Anterior cingulate cortex (tissue), 58 donors: ENCODE results near the gene ZCCHC7.

Experiments used
- DNase-seq, 58 donors: peaks; one replicate each; lab custom pipeline; 2025; lab: John Stamatoyannopoulos, UW

Gene ZCCHC7

GRCh38 chr9:37243588-37244345, 123.4 kb downstream of the ZCCHC7 start:
- no peak for DNase-seq

GRCh38 chr9:37246826-37247225, 126.5 kb downstream of the ZCCHC7 start:
- no peak for DNase-seq

- no peak for DNase-seq
Observed at GRCh38 chr9:37248651-37249163, 128.3 kb downstream of the ZCCHC7 start.

GRCh38 chr9:37251452-37251851, 131.1 kb downstream of the ZCCHC7 start:
- DNase-seq, result no peak

GRCh38 chr9:37253377-37253937, 133.1 kb downstream of the ZCCHC7 start:
- no peak for DNase-seq

GRCh38 chr9:37255187-37255586, 134.8 kb downstream of the ZCCHC7 start:
- no peak for DNase-seq

GRCh38 chr9:37255944-37256862, 135.8 kb downstream of the ZCCHC7 start:
- DNase-seq, result no peak

GRCh38 chr9:37259951-37260350, 139.6 kb downstream of the ZCCHC7 start:
- DNase-seq, result no peak

GRCh38 chr9:37262410-37262809, 142.0 kb downstream of the ZCCHC7 start:
- DNase-seq, result peak in 11 of 58 donors; percentile 1 to 10 (median 5)

- DNase-seq, result no peak
Observed at GRCh38 chr9:37264539-37264938, 144.2 kb downstream of the ZCCHC7 start.

GRCh38 chr9:37266630-37267029, 146.3 kb downstream of the ZCCHC7 start:
- DNase-seq, result no peak

GRCh38 chr9:37269221-37269620, 148.8 kb downstream of the ZCCHC7 start:
- no peak for DNase-seq

- DNase-seq, result no peak
Observed at GRCh38 chr9:37271679-37272078, 151.3 kb downstream of the ZCCHC7 start.

GRCh38 chr9:37273595-37273994, 153.2 kb downstream of the ZCCHC7 start:
- DNase-seq, result no peak

- no peak for DNase-seq
Observed at GRCh38 chr9:37281541-37281940, 161.2 kb downstream of the ZCCHC7 start.

GRCh38 chr9:37283730-37284325, 163.5 kb downstream of the ZCCHC7 start:
- DNase-seq, result no peak

- DNase-seq, result no peak
Observed at GRCh38 chr9:37284636-37285035, 164.3 kb downstream of the ZCCHC7 start.

- DNase-seq, result no peak
Observed at GRCh38 chr9:37286530-37287175, 166.3 kb downstream of the ZCCHC7 start.

- no peak for DNase-seq
Observed at GRCh38 chr9:37287317-37287716, 166.9 kb downstream of the ZCCHC7 start.

GRCh38 chr9:37289631-37290030, 169.3 kb downstream of the ZCCHC7 start:
- no peak for DNase-seq
